IMR-90 (cell line): ENCODE measurements around the gene HDGFL1.

Experiments
- BHLHE40 ChIP-seq: fragments of 150-350 bp; IDR thresholded peaks from 2 replicates; pipeline ENCODE4 v1.6.1; 2016; ENCODE audit warnings: mild to moderate bottlenecking, low read depth, low read length
- CTCF ChIP-seq: conservative IDR thresholded peaks from 2 replicates; pipeline ENCODE4 v1.5.1; 2012; ENCODE audit warnings: mild to moderate bottlenecking, low read depth, low read length, improper control_type of control experiment
- FOS ChIP-seq: fragments of 150-350 bp; IDR thresholded peaks from 2 replicates; pipeline ENCODE4 v1.6.1; 2016; ENCODE audit warnings: low read depth, low read length
- MAFK ChIP-seq: IDR thresholded peaks from 2 replicates; pipeline ENCODE4 v1.6.1; 2012; ENCODE audit warnings: low read depth, low read length, improper control_type of control experiment
- NFE2L2 ChIP-seq: fragments of 150-350 bp; IDR thresholded peaks from 2 replicates; pipeline ENCODE4 v1.6.1; 2016; ENCODE audit warnings: low read depth, mild to moderate bottlenecking, low read length
- POLR2A ChIP-seq: IDR thresholded peaks from 2 replicates; pipeline ENCODE4 v1.6.1; 2012; ENCODE audit warnings: mild to moderate bottlenecking, low read depth, low read length
- SMC3 ChIP-seq: fragments of 150-350 bp; IDR thresholded peaks from 2 replicates; pipeline ENCODE4 v1.6.1; 2016; ENCODE audit warnings: low read depth, mild to moderate bottlenecking, antibody characterized with exemption, low read length, moderate library complexity
- TF ChIP-seq, protein P1 (sequence below): fragments of 150-350 bp; IDR thresholded peaks from 2 replicates; pipeline ENCODE4 v1.6.1; 2017; ENCODE audit warnings: mild to moderate bottlenecking, antibody characterized with exemption, low read length, low read depth
- TF ChIP-seq, protein P2 (sequence below): fragments of 150-350 bp; IDR thresholded peaks from 2 replicates; pipeline ENCODE4 v1.6.1; 2016; ENCODE audit warnings: low read depth, mild to moderate bottlenecking, low read length, moderate library complexity, borderline replicate concordance

GRCh38 chr6:22521035-22521434 lies 48.3 kb upstream of the HDGFL1 start:
- TF ChIP-seq BHLHE40 (no peak), CTCF (no peak), POLR2A (no peak), FOS (no peak), SMC3 (no peak), NFE2L2 (no peak), MAFK (no peak)
- TF ChIP-seq, protein P1, sequence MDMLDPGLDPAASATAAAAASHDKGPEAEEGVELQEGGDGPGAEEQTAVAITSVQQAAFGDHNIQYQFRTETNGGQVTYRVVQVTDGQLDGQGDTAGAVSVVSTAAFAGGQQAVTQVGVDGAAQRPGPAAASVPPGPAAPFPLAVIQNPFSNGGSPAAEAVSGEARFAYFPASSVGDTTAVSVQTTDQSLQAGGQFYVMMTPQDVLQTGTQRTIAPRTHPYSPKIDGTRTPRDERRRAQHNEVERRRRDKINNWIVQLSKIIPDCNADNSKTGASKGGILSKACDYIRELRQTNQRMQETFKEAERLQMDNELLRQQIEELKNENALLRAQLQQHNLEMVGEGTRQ = no peak
- TF ChIP-seq, protein P2, sequence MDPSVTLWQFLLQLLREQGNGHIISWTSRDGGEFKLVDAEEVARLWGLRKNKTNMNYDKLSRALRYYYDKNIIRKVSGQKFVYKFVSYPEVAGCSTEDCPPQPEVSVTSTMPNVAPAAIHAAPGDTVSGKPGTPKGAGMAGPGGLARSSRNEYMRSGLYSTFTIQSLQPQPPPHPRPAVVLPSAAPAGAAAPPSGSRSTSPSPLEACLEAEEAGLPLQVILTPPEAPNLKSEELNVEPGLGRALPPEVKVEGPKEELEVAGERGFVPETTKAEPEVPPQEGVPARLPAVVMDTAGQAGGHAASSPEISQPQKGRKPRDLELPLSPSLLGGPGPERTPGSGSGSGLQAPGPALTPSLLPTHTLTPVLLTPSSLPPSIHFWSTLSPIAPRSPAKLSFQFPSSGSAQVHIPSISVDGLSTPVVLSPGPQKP = no peak
